Mesothelial cell of epicardium (in vitro differentiated cells): ENCODE data around the gene STIM1. TPM values are rescaled to one million over a fixed set of nuclear protein-coding genes. Genes with fewer than 3 reads are reported as not detected.
"Not testable (repeated sequence)": the region's sequence is repeated elsewhere in the genome, so short reads cannot be mapped to it uniquely, and the experiment has no call there.

Experiments
- DNase-seq, 2 experiments: peaks; one replicate each; pipeline ENCODE4 v3.0.0; 2021; ENCODE audit warnings: low spot score in 2 of 2; ENCODE audit not compliant: unreplicated experiment in 2 of 2
- H3K27ac Mint-ChIP-seq: 2 replicates; pipeline ENCODE4 v1.8.0; 2021; ENCODE audit warnings: mixed read lengths
- H3K27me3 Mint-ChIP-seq: 2 replicates; pipeline ENCODE4 v1.8.0; 2021; ENCODE audit warnings: low read depth, mixed read lengths
- H3K36me3 Mint-ChIP-seq: 2 replicates; pipeline ENCODE4 v1.8.0; 2021; ENCODE audit warnings: mixed read lengths
- H3K4me1 Mint-ChIP-seq: 2 replicates; pipeline ENCODE4 v1.8.0; 2021; ENCODE audit warnings: mixed read lengths
- H3K4me3 Mint-ChIP-seq: 2 replicates; pipeline ENCODE4 v1.8.0; 2021; ENCODE audit warnings: mild to moderate bottlenecking, moderate library complexity, mixed read lengths
- H3K9me3 Mint-ChIP-seq: 2 replicates; pipeline ENCODE4 v1.8.0; 2021; ENCODE audit warnings: mixed read lengths
- CTCF ChIP-seq: fragments of 200-600 bp; sonication (generic); IDR thresholded peaks from one replicate; pipeline ENCODE4 v1.5.0; 2021; ENCODE audit warnings: antibody characterized with exemption; ENCODE audit not compliant: unreplicated experiment
- total RNA-seq: library from RNA; stranded (reverse); gene quantifications from 3 replicates; pipeline ENCODE4 v1.2.1, GENCODE V29; 2021

STIM1 gene
- total RNA-seq, 1 donor from 2014 or later = 43.7 TPM

- Mint-ChIP-seq H3K4me3 (no peak overlapping the region), H3K27ac (no peak overlapping the region), H3K4me1 (no peaks in the 10 kb centered on the region), H3K27me3 (no peaks in the 10 kb centered on the region), H3K36me3 (peaks cover 29% of the 10 kb centered on the region), H3K9me3 (peaks cover 35% of the 10 kb centered on the region)
- TF ChIP-seq CTCF = no peak
- no peak for DNase-seq
Observed at GRCh38 chr11:3995307-3995706, 139.8 kb downstream of the STIM1 start.

GRCh38 chr11:3995949-3996554 is 140.6 kb downstream of the STIM1 start:
- peaks cover 31% of the 10 kb centered on the region for H3K36me3 Mint-ChIP-seq
- H3K27me3 Mint-ChIP-seq = no peaks in the 10 kb centered on the region
- H3K27ac Mint-ChIP-seq = peak overlapping the region; percentile 24
- H3K4me1 Mint-ChIP-seq = no peaks in the 10 kb centered on the region
- DNase-seq = no peak
- TF ChIP-seq CTCF = no peak
- no peak overlapping the region for H3K4me3 Mint-ChIP-seq
- H3K9me3 Mint-ChIP-seq = peaks cover 33% of the 10 kb centered on the region

GRCh38 chr11:3996651-3997050 is 141.2 kb downstream of the STIM1 start:
- H3K4me1 Mint-ChIP-seq = no peaks in the 10 kb centered on the region
- no peak for DNase-seq
- no peak for TF ChIP-seq CTCF
- H3K9me3 Mint-ChIP-seq = peaks cover 33% of the 10 kb centered on the region
- no peaks in the 10 kb centered on the region for H3K27me3 Mint-ChIP-seq
- H3K4me3 Mint-ChIP-seq = no peak overlapping the region
- H3K27ac Mint-ChIP-seq = peak overlapping the region; percentile 24
- peaks cover 31% of the 10 kb centered on the region for H3K36me3 Mint-ChIP-seq

- not testable (repeated sequence) for H3K4me1 Mint-ChIP-seq, H3K27me3 Mint-ChIP-seq
Observed at GRCh38 chr11:4004753-4005152, 149.3 kb downstream of the STIM1 start.

GRCh38 chr11:4006946-4007680 is 151.6 kb downstream of the STIM1 start:
- no peak overlapping the region for H3K4me3 Mint-ChIP-seq
- no peaks in the 10 kb centered on the region for H3K4me1 Mint-ChIP-seq
- H3K27me3 Mint-ChIP-seq = no peaks in the 10 kb centered on the region
- H3K27ac Mint-ChIP-seq = no peak overlapping the region
- no peak for DNase-seq
- peaks cover 7% of the 10 kb centered on the region for H3K9me3 Mint-ChIP-seq
- no peak for TF ChIP-seq CTCF
- H3K36me3 Mint-ChIP-seq = peaks cover 6% of the 10 kb centered on the region

More at GRCh38 chr11:4004753-4005152, 149.3 kb downstream of the STIM1 start:
- not testable (repeated sequence) for H3K4me3 Mint-ChIP-seq, H3K9me3 Mint-ChIP-seq, H3K27ac Mint-ChIP-seq, DNase-seq, H3K36me3 Mint-ChIP-seq

- Mint-ChIP-seq H3K9me3 (peaks cover 10% of the 10 kb centered on the region), H3K27me3 (no peaks in the 10 kb centered on the region), H3K4me3 (no peak overlapping the region), H3K36me3 (peaks cover 8% of the 10 kb centered on the region), H3K27ac (no peak overlapping the region), H3K4me1 (no peaks in the 10 kb centered on the region)
- no peak for DNase-seq
- TF ChIP-seq CTCF = no peak
Observed at GRCh38 chr11:4008116-4008515, 152.7 kb downstream of the STIM1 start.

- Mint-ChIP-seq H3K4me1 (peaks cover 16% of the 10 kb centered on the region), H3K36me3 (peaks cover 25% of the 10 kb centered on the region), H3K9me3 (peaks cover 48% of the 10 kb centered on the region)
- not testable (repeated sequence) for DNase-seq, H3K4me3 Mint-ChIP-seq, H3K27me3 Mint-ChIP-seq, H3K27ac Mint-ChIP-seq
Observed at GRCh38 chr11:4016602-4017001, 161.1 kb downstream of the STIM1 start.
